ENCODE measurements around the gene TMEM150B. TPM values are rescaled to one million over a fixed set of nuclear protein-coding genes. Genes with fewer than 3 reads are reported as not detected.

Gene TMEM150B
- total and polyA plus RNA-seq, 2 of the 13 experiments (the other 11 are each of a cell fraction or from before 2014, with no cell fraction given), result 1.3 to 1.8 TPM

DNA sequence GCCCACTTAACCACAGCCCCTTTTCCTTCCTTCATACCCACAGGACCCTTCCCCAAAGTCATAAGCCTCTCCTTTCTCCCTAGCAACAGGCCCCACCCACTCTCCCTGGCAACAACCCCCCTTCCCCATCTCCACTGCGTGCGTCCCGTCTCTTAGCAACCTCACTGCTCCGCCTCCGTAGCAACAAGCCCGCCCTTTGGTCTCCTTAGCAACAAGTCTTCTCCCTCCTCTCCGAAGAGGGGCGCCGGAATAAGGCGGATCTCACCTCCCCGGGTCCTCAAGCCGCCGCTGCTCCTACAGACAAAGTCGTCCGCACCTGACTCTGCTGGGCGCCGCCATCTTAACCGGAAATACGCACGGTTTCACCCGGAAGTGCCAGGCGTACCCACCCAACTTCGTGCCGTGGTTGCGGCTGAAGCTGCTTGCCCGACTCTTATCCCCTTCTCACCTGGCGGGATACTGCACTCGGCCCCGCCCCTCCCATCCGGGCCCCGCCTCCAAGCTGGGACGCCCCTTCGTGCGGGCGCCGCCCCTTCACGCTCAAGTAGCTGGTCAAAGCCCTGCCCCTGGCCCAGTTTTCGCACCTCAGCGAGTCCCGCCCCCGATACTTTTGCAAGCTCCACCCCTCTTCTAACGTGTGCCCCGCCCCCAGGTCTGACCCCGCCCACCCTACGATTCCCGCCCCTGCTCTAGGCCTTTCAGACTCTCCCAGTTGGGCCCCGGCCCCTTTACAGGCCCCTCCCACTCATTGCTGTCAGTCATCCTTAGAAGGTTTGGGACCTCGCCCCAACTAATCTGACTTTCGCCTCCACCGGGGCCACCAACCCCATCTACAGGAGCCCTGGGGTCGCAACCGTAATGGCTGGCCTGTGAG lies 45.1 kb downstream of the TMEM150B start, which contains the start of gene HSPBP1 (continued):
- TF ChIP-seq ZNF597 (CRISPR knock-in tag; IDR thresholded peaks at IDR 0.05), result no peak
- no peak for TF ChIP-seq ZNF576 (CRISPR knock-in tag; IDR thresholded peaks at IDR 0.05)
- TF ChIP-seq, protein P1, sequence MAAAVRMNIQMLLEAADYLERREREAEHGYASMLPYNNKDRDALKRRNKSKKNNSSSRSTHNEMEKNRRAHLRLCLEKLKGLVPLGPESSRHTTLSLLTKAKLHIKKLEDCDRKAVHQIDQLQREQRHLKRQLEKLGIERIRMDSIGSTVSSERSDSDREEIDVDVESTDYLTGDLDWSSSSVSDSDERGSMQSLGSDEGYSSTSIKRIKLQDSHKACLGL (CRISPR knock-in tag; IDR thresholded peaks at IDR 0.05), result peak; percentile 97; the same call in 1 of the 2 replicates
- TF ChIP-seq SP2 (CRISPR knock-in tag; IDR thresholded peaks at IDR 0.05), result peak; percentile 71
- TF ChIP-seq MIER2 (CRISPR knock-in tag; IDR thresholded peaks at IDR 0.05), result peak; percentile 43; the same call in 1 of the 2 replicates
- TF ChIP-seq ETV5 (CRISPR knock-in tag; IDR thresholded peaks at IDR 0.05; ENCODE audit: borderline replicate concordance), result peak; percentile 59
- TF ChIP-seq MXI1 (IDR thresholded peaks at IDR 0.05; ENCODE audit: borderline replicate concordance, low read depth, low read length), result peak; percentile 97; the same call in 2 of the 3 replicates
- no peak for TF ChIP-seq ZNF672 (CRISPR knock-in tag; IDR thresholded peaks at IDR 0.05)
- no peak for TF ChIP-seq ZNF253 (CRISPR knock-in tag; IDR thresholded peaks at IDR 0.05; ENCODE audit: borderline replicate concordance)
- no peak for TF ChIP-seq ZNF713 (CRISPR knock-in tag; IDR thresholded peaks at IDR 0.05)
- TF ChIP-seq KLF16 (CRISPR knock-in tag; IDR thresholded peaks at IDR 0.05), result no peak
- no peak for TF ChIP-seq ZNF333 (CRISPR knock-in tag; IDR thresholded peaks at IDR 0.05; ENCODE audit: borderline replicate concordance)
- no peak for TF ChIP-seq ZNF770 (CRISPR knock-in tag; IDR thresholded peaks at IDR 0.05)
- TF ChIP-seq KLF9 (CRISPR knock-in tag; IDR thresholded peaks at IDR 0.05; ENCODE audit: low read depth), result no peak
- TF ChIP-seq, protein P2, sequence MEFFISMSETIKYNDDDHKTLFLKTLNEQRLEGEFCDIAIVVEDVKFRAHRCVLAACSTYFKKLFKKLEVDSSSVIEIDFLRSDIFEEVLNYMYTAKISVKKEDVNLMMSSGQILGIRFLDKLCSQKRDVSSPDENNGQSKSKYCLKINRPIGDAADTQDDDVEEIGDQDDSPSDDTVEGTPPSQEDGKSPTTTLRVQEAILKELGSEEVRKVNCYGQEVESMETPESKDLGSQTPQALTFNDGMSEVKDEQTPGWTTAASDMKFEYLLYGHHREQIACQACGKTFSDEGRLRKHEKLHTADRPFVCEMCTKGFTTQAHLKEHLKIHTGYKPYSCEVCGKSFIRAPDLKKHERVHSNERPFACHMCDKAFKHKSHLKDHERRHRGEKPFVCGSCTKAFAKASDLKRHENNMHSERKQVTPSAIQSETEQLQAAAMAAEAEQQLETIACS (CRISPR knock-in tag; IDR thresholded peaks at IDR 0.05), result no peak
- no peak for TF ChIP-seq SRF (IDR thresholded peaks at IDR 0.05; ENCODE audit: low read depth, low read length)
- TF ChIP-seq XRCC5 (optimal IDR thresholded peaks at IDR 0.05; ENCODE audit: low read length), result no peak
- no peak for TF ChIP-seq TBP (CRISPR knock-in tag; IDR thresholded peaks at IDR 0.05)
- peak; percentile 20 for TF ChIP-seq ZNF18 (CRISPR knock-in tag; IDR thresholded peaks at IDR 0.05; ENCODE audit: insufficient replicate concordance)
- TF ChIP-seq GFI1 (CRISPR knock-in tag; IDR thresholded peaks at IDR 0.05; ENCODE audit: borderline replicate concordance), result no peak
- TF ChIP-seq FOXC1 (CRISPR knock-in tag; IDR thresholded peaks at IDR 0.05; ENCODE audit: borderline replicate concordance), result peak; percentile 54; the same call in 1 of the 2 replicates

Data from HepG2 (cell line).